COLO668 (cell line): Measurements from ENCODE around the gene KRTAP10-5.
"Not testable (repeated sequence)": the region's sequence is repeated elsewhere in the genome, so short reads cannot be mapped to it uniquely, and the experiment has no call there.

Source experiments
- DNase-seq: peaks from one replicate; lab custom pipeline; 2025; ENCODE audit not compliant: unreplicated experiment; lab: John Stamatoyannopoulos, UW

KRTAP10-5 gene

GRCh38 chr21:44580231-44580821 lies at the start of gene KRTAP10-5:
Gene KRTAP10-5, minus strand, starts transcription at chr21:44580604. Its CDS starts 26 bp downstream, at chr21:44580578.
- not testable (repeated sequence) for DNase-seq

GRCh38 chr21:44628707-44629391 lies 48.4 kb upstream of the KRTAP10-5 start:
- no peak for DNase-seq

- DNase-seq, result not testable (repeated sequence)
Observed at GRCh38 chr21:44627831-44628233, 47.4 kb upstream of the KRTAP10-5 start.

- not testable (repeated sequence) for DNase-seq
Observed at GRCh38 chr21:44627181-44627822, 46.9 kb upstream of the KRTAP10-5 start.

GRCh38 chr21:44626673-44627143 lies 46.3 kb upstream of the KRTAP10-5 start, which contains the start of gene KRTAP10-9:
Gene KRTAP10-9, plus strand, starts transcription at chr21:44627093. Its CDS starts 79 bp downstream, at chr21:44627172.
- DNase-seq, result no peak

- no peak for DNase-seq
Observed at GRCh38 chr21:44626262-44626661, 45.9 kb upstream of the KRTAP10-5 start.

GRCh38 chr21:44625756-44626155 lies 45.4 kb upstream of the KRTAP10-5 start:
- no peak for DNase-seq

- DNase-seq, result no peak
Observed at GRCh38 chr21:44623575-44623974, 43.2 kb upstream of the KRTAP10-5 start.

GRCh38 chr21:44619886-44620285 lies 39.5 kb upstream of the KRTAP10-5 start:
- no peak for DNase-seq

GRCh38 chr21:44618909-44619308 lies 38.5 kb upstream of the KRTAP10-5 start:
- DNase-seq, result no peak

GRCh38 chr21:44618504-44618903 lies 38.1 kb upstream of the KRTAP10-5 start:
- peak; percentile 17 for DNase-seq

- DNase-seq, result no peak
Observed at GRCh38 chr21:44617071-44617501, 36.7 kb upstream of the KRTAP10-5 start.

GRCh38 chr21:44616591-44616926 lies 36.2 kb upstream of the KRTAP10-5 start:
- no peak for DNase-seq

- DNase-seq, result no peak
Observed at GRCh38 chr21:44615911-44616590, 35.6 kb upstream of the KRTAP10-5 start.

GRCh38 chr21:44615466-44615865 lies 35.1 kb upstream of the KRTAP10-5 start:
- no peak for DNase-seq

- DNase-seq, result peak; percentile 46
Observed at GRCh38 chr21:44614961-44615391, 34.6 kb upstream of the KRTAP10-5 start.

- DNase-seq, result no peak
Observed at GRCh38 chr21:44614161-44614631, 33.8 kb upstream of the KRTAP10-5 start.

GRCh38 chr21:44613386-44614155 lies 33.2 kb upstream of the KRTAP10-5 start:
- no peak for DNase-seq

- DNase-seq, result no peak
Observed at GRCh38 chr21:44612669-44613229, 32.3 kb upstream of the KRTAP10-5 start.

GRCh38 chr21:44612029-44612486 lies 31.7 kb upstream of the KRTAP10-5 start, which contains the start of gene KRTAP10-8:
Gene KRTAP10-8, plus strand, starts transcription at chr21:44612079. Its CDS starts 22 bp downstream, at chr21:44612101.
- DNase-seq, result no peak
